NAMALWA (cell line): ENCODE data around the gene ACTN1.

ENCODE experiments used
- DNase-seq: peaks from one replicate; pipeline ENCODE4 v3.0.0-alpha.2; 2015; ENCODE audit warnings: low spot score

ACTN1 gene

GRCh38 chr14:68824207-68824516, 154.9 kb downstream of the ACTN1 start:
- DNase-seq, result no peak
